Muscle of back (tissue), 11 donors: Measurements from ENCODE around the gene TAOK1. TPM values are rescaled to one million over a fixed set of nuclear protein-coding genes. Genes with fewer than 3 reads are reported as not detected.
"Not testable (repeated sequence)": the region's sequence is repeated elsewhere in the genome, so short reads cannot be mapped to it uniquely, and the experiment has no call there.

Experiments used
- DNase-seq, 3 donors: peaks; one replicate each; pipeline versions ENCODE4 v3.0.0 to v3.0.0-alpha.2; 2013
- polyA plus RNA-seq, 10 donors: library from polyadenylated mRNA; unstranded; fragments of 120-200 nt; gene quantifications; one replicate each; pipeline ENCODE4 v1.2.1, GENCODE V29; 2013; ENCODE audit not compliant: insufficient read length in 10 of 10

Gene TAOK1
- polyA plus RNA-seq, 10 donors: 30.3 to 39.0 (median 34.7) TPM

GRCh38 chr17:29443041-29443739 lies 53.0 kb downstream of the TAOK1 start:
- DNase-seq: no peak

- no peak for DNase-seq
Observed at GRCh38 chr17:29444589-29444988, 54.4 kb downstream of the TAOK1 start.

GRCh38 chr17:29445844-29446243 lies 55.7 kb downstream of the TAOK1 start:
- no peak for DNase-seq

- DNase-seq: no peak
Observed at GRCh38 chr17:29449865-29450671, 59.9 kb downstream of the TAOK1 start.

- DNase-seq: peak in 2 of 3 donors; percentile 9 to 10
Observed at GRCh38 chr17:29451121-29451742, 61.1 kb downstream of the TAOK1 start.

GRCh38 chr17:29458066-29458465 lies 67.9 kb downstream of the TAOK1 start:
- no peak for DNase-seq

- no peak for DNase-seq
Observed at GRCh38 chr17:29461483-29462206, 71.5 kb downstream of the TAOK1 start.

GRCh38 chr17:29469276-29469675 lies 79.1 kb downstream of the TAOK1 start:
- no peak for DNase-seq

GRCh38 chr17:29473437-29473836 lies 83.3 kb downstream of the TAOK1 start:
- not testable (repeated sequence) for DNase-seq

GRCh38 chr17:29474297-29474696 lies 84.1 kb downstream of the TAOK1 start:
- DNase-seq: no peak

GRCh38 chr17:29475891-29476290 lies 85.7 kb downstream of the TAOK1 start:
- DNase-seq: no peak

- not testable (repeated sequence) for DNase-seq
Observed at GRCh38 chr17:29480249-29480928, 90.2 kb downstream of the TAOK1 start.

- DNase-seq: no peak
Observed at GRCh38 chr17:29483503-29483902, 93.3 kb downstream of the TAOK1 start.

- DNase-seq: peak in 1 of 3 donors; percentile 7
Observed at GRCh38 chr17:29495011-29495410, 104.8 kb downstream of the TAOK1 start.

GRCh38 chr17:29504711-29505110 lies 114.5 kb downstream of the TAOK1 start:
- DNase-seq: no peak

GRCh38 chr17:29505836-29506235 lies 115.7 kb downstream of the TAOK1 start:
- no peak for DNase-seq

GRCh38 chr17:29510953-29511352 lies 120.8 kb downstream of the TAOK1 start:
- DNase-seq: no peak

- DNase-seq: peak in 2 of 3 donors; percentile 1 to 6
Observed at GRCh38 chr17:29514792-29515191, 124.6 kb downstream of the TAOK1 start.

- no peak for DNase-seq
Observed at GRCh38 chr17:29518359-29518758, 128.2 kb downstream of the TAOK1 start.

- no peak for DNase-seq
Observed at GRCh38 chr17:29524692-29525091, 134.5 kb downstream of the TAOK1 start.

GRCh38 chr17:29526322-29526721 lies 136.2 kb downstream of the TAOK1 start:
- DNase-seq: no peak
